Endometrial microvascular endothelial cells (primary cell): ENCODE data around the gene EBNA1BP2. TPM values are rescaled to one million over a fixed set of nuclear protein-coding genes. Genes with fewer than 3 reads are reported as not detected.
"Not testable (repeated sequence)": the region's sequence is repeated elsewhere in the genome, so short reads cannot be mapped to it uniquely, and the experiment has no call there.

ENCODE experiments used
- in situ Hi-C: cut with HindIII; loops from 2 replicates; pipeline ENCODE4 v1.10.0; 2017; ENCODE audit warnings: low sequenced_read_pairs, low pct_unique_long_range_greater_than_20kb; ENCODE audit errors: inconsistent ontology term
- total RNA-seq: library from RNA; depleted of rRNA; stranded (reverse); fragments of >200 nt; gene quantifications from one replicate; pipeline ENCODE4 v1.2.3, GENCODE V29; 2015; ENCODE audit errors: inconsistent ontology term

The EBNA1BP2 gene
- total RNA-seq, 1 donor from 2014 or later, result 184 TPM

- in situ Hi-C loops, result no loop called here
Measured at GRCh38 chr1:43134068-43134467, 38.0 kb downstream of the EBNA1BP2 start.

DNA sequence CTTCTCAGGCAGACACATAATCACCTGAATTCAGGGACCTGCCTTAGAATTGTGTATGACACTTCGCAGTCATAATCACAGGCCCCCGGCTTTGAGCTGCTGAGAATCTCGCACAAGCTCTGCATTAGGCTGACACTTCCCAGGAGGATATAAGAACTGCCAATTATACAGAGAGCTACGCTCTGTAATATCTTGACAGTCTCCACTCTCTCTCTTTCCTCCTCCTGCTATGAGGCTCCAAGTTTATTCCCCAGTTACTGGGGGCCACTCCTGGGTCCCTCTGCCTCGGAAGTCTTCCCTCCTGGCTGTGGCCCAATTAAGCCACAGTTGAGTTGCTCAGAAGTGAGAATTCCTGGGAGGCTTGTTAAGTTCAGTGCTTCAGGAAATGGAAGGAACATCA is 42.7 kb downstream of the EBNA1BP2 start:
- in situ Hi-C loops, result no loop called here

DNA sequence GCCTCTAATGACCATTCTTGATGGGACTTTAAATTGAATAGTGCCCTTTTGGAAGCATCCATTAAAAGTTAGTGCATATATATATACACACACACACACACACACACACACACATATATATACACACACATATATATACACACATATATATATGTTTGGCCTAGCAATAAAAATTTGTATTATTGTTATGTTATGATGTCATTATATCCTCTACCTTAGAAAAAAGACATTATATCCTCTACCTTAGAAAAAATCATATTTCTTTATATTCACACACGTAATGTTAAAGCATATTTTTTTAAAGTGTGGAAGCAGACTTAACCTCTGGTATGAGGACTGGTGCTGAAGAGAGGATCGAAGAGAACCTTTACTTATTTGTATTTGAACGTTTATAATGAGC is 43.3 kb downstream of the EBNA1BP2 start:
- in situ Hi-C loops, result no loop called here

- in situ Hi-C loops, result no loop called here
Measured at GRCh38 chr1:43123031-43123430, 49.1 kb downstream of the EBNA1BP2 start.

- in situ Hi-C loops, result no loop called here
Measured at GRCh38 chr1:43121256-43121900, 50.7 kb downstream of the EBNA1BP2 start.

DNA sequence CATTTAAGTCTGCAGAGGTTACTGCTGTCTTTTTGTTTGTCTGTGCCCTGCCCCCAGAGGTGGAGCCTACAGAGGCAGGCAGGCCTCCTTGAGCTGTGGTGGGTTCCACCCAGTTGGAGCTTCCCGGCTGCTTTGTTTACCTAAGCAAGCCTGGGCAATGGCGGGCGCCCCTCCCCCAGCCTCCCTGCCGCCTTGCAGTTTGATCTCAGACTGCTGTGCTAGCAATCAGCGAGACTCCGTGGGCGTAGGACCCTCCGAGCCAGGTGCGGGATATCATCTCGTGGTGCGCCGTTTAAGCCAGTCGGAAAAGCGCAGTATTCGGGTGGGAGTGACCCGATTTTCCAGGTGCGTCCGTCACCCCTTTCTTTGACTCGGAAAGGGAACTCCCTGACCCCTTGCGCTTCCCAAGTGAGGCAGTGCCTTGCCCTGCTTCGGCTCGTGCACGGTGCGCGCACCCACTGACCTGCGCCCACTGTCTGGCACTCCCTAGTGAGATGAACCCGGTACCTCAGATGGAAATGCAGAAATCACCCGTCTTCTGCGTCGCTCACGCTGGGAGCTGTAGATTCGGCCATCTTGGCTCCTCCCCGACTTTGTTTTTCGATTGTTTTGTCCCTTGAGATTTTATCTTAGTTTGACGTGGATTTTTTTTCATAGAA is 52.0 kb downstream of the EBNA1BP2 start:
- in situ Hi-C loops, result not testable (repeated sequence)

Other genes starting within 250 kb of the EBNA1BP2 start
- gene SLC2A1, start 213.4 kb downstream of the EBNA1BP2 start, total RNA-seq, result 39.0 TPM
- not detected for gene CFAP57, start within 50 bp of the EBNA1BP2 start, total RNA-seq
- not detected for gene TMEM125, start 97.7 kb upstream of the EBNA1BP2 start, total RNA-seq
- gene C1orf210, start 113.3 kb upstream of the EBNA1BP2 start, total RNA-seq, result not detected
- gene TIE1, start 128.7 kb upstream of the EBNA1BP2 start, total RNA-seq, result 302 TPM
- gene MPL, start 165.5 kb upstream of the EBNA1BP2 start, total RNA-seq, result not detected
- gene CDC20, start 186.7 kb upstream of the EBNA1BP2 start, total RNA-seq, result 251 TPM
- 115 TPM for gene ELOVL1, start 195.7 kb upstream of the EBNA1BP2 start, total RNA-seq
- 51.3 TPM for gene MED8, start 217.5 kb upstream of the EBNA1BP2 start, total RNA-seq
- gene SZT2, start 217.6 kb upstream of the EBNA1BP2 start, total RNA-seq, result 10.9 TPM